Colonic mucosa (tissue), 4 donors: Measurements from ENCODE around the gene UGGT2. TPM values are rescaled to one million over a fixed set of nuclear protein-coding genes. Genes with fewer than 3 reads are reported as not detected.
"Not testable (repeated sequence)": the region's sequence is repeated elsewhere in the genome, so short reads cannot be mapped to it uniquely, and the experiment has no call there.

Source experiments
- DNase-seq: peaks from one replicate; pipeline ENCODE4 v3.0.0-alpha.2; 2020
- H3K27ac ChIP-seq: fragments of 200-600 bp; one replicate; pipeline ENCODE4 v1.8.0; 2021
- H3K27me3 ChIP-seq: fragments of 200-600 bp; one replicate; pipeline ENCODE4 v1.8.0; 2021
- H3K36me3 ChIP-seq: fragments of 200-600 bp; one replicate; pipeline ENCODE4 v1.8.0; 2021
- H3K4me1 ChIP-seq: fragments of 200-600 bp; one replicate; pipeline ENCODE4 v1.8.0; 2021; ENCODE audit warnings: mild to moderate bottlenecking
- H3K4me3 ChIP-seq: fragments of 200-600 bp; one replicate; pipeline ENCODE4 v1.8.0; 2021
- H3K9ac ChIP-seq, 2 donors: one replicate each; pipeline ENCODE4 v1.7.0; 2013; ENCODE audit warnings: control low read depth in 2 of 2, low read depth in 2 of 2, low read length in 2 of 2
- H3K9me3 ChIP-seq: fragments of 200-600 bp; one replicate; pipeline ENCODE4 v1.8.0; 2021
- CTCF ChIP-seq: fragments of 200-600 bp; IDR thresholded peaks from one replicate; pipeline ENCODE4 v1.8.0; 2022; ENCODE audit warnings: antibody characterized with exemption, mild to moderate bottlenecking
- intact Hi-C: fragments of 100-400 bp; cut with DNase I; formaldehyde crosslinking; loops from one replicate; pipeline ENCODE4 v1.14.1; 2022
- total RNA-seq, 2 donors: library from RNA; stranded (reverse); fragmentation: NEBNext Ultra II Directional in 1 of 2; extraction: Animal tissue kit (Norgen Biotek cat#: 25700) in 1 of 2; gene quantifications; one replicate each; pipeline ENCODE4 v1.2.1, GENCODE V29; 2021
- donor health status: healthy.
- donor health status: DM: no; HTN: no; CAD: no.
- donor health status: DM: no; HTN: no; CAD: no.

UGGT2 gene
- total RNA-seq, 2 donors from 2014 or later = 16.3 to 18.0 TPM

GRCh38 chr13:95787356-95788099 lies 265.7 kb downstream of the UGGT2 start:
- DNase-seq = no peak
- Histone ChIP-seq H3K27ac (no peak overlapping the region), H3K9ac (no peak overlapping the region), H3K27me3 (no peaks in the 10 kb centered on the region), H3K4me1 (no peaks in the 10 kb centered on the region), H3K4me3 (no peak overlapping the region), H3K36me3 (peaks cover 4% of the 10 kb centered on the region), H3K9me3 (no peaks in the 10 kb centered on the region)
- intact Hi-C loops = no loop called here
- TF ChIP-seq CTCF = no peak

GRCh38 chr13:95784900-95785290 lies 268.3 kb downstream of the UGGT2 start:
- H3K36me3 ChIP-seq = no peaks in the 10 kb centered on the region
- DNase-seq = no peak
- H3K27me3 ChIP-seq = no peaks in the 10 kb centered on the region
- no peak overlapping the region for H3K27ac ChIP-seq
- no peaks in the 10 kb centered on the region for H3K4me1 ChIP-seq
- intact Hi-C loops = no loop called here
- no peak for TF ChIP-seq CTCF
- H3K4me3 ChIP-seq = no peak overlapping the region
- no peaks in the 10 kb centered on the region for H3K9me3 ChIP-seq
- no peak overlapping the region for H3K9ac ChIP-seq

- Histone ChIP-seq H3K9ac (no peak overlapping the region), H3K27me3 (no peaks in the 10 kb centered on the region), H3K27ac (no peak overlapping the region), H3K4me1 (no peaks in the 10 kb centered on the region), H3K4me3 (no peak overlapping the region), H3K36me3 (no peaks in the 10 kb centered on the region), H3K9me3 (no peaks in the 10 kb centered on the region)
- DNase-seq = no peak
- TF ChIP-seq CTCF = no peak
- intact Hi-C loops = no loop called here
These were observed 268.9 kb downstream of the UGGT2 start for GRCh38 chr13:95784161-95784899.

GRCh38 chr13:95783747-95784146 lies 269.5 kb downstream of the UGGT2 start:
- Histone ChIP-seq H3K4me1 (no peaks in the 10 kb centered on the region), H3K27ac (no peak overlapping the region), H3K9me3 (no peaks in the 10 kb centered on the region), H3K27me3 (no peaks in the 10 kb centered on the region), H3K4me3 (no peak overlapping the region), H3K9ac (no peak overlapping the region), H3K36me3 (no peaks in the 10 kb centered on the region)
- DNase-seq = no peak
- intact Hi-C loops = no loop called here
- TF ChIP-seq CTCF = no peak

GRCh38 chr13:95781940-95782339 lies 271.3 kb downstream of the UGGT2 start:
- intact Hi-C loops, H3K36me3 ChIP-seq, H3K27me3 ChIP-seq: not testable (repeated sequence)

GRCh38 chr13:95781016-95781415 lies 272.2 kb downstream of the UGGT2 start:
- no peak for TF ChIP-seq CTCF
- Histone ChIP-seq H3K9ac (no peak overlapping the region), H3K36me3 (no peaks in the 10 kb centered on the region), H3K4me3 (no peak overlapping the region), H3K4me1 (no peaks in the 10 kb centered on the region), H3K27me3 (no peaks in the 10 kb centered on the region), H3K27ac (no peak overlapping the region), H3K9me3 (no peaks in the 10 kb centered on the region)
- no peak for DNase-seq
- intact Hi-C loops = no loop called here

More at GRCh38 chr13:95781940-95782339, 271.3 kb downstream of the UGGT2 start:
- not testable (repeated sequence) for H3K9me3 ChIP-seq, H3K4me1 ChIP-seq, H3K4me3 ChIP-seq, H3K9ac ChIP-seq, DNase-seq, H3K27ac ChIP-seq
